ENCODE results near the gene KIF2C.
"Not testable (repeated sequence)": the region's sequence is repeated elsewhere in the genome, so short reads cannot be mapped to it uniquely, and the experiment has no call there.

Gene KIF2C

GRCh38 chr1:44792736-44793502 lies 53.3 kb downstream of the KIF2C start:
- H2AFZ ChIP-seq (ENCODE audit: low read length), result no peak overlapping the region
- H3F3A ChIP-seq (ENCODE audit: insufficient read depth, low read length), result no peaks in the 10 kb centered on the region
- H4K20me1 ChIP-seq (ENCODE audit: insufficient read depth, low read length), result no peaks in the 10 kb centered on the region
- H3K9me3 ChIP-seq (replicated peaks; ENCODE audit: insufficient read depth, low read length), result no peaks in the 10 kb centered on the region
- no peak overlapping the region for H3K27ac ChIP-seq (ENCODE audit: low read length)
- no peak for DNase-seq
- H3K4me3 ChIP-seq (ENCODE audit: low read length), result no peak overlapping the region
- no peaks in the 10 kb centered on the region for H3K4me1 ChIP-seq (ENCODE audit: low read length)
- H3K36me3 ChIP-seq (replicated peaks; ENCODE audit: insufficient read depth, low read length), result no peaks in the 10 kb centered on the region
- H3K27me3 ChIP-seq (replicated peaks; ENCODE audit: insufficient read depth, low read length), result no peaks in the 10 kb centered on the region
- no peaks in the 10 kb centered on the region for H3K79me2 ChIP-seq (ENCODE audit: low read length)
- H3K9me2 ChIP-seq (replicated peaks; ENCODE audit: insufficient read depth, low read length), result no peaks in the 10 kb centered on the region
- H3K4me2 ChIP-seq (ENCODE audit: low read depth, low read length), result no peak overlapping the region
- no peak overlapping the region for H3K9ac ChIP-seq (ENCODE audit: low read length)
- TF ChIP-seq EZH2phosphoT487 (IDR thresholded peaks at IDR 0.05; ENCODE audit: low read length) (no peak), CTCF (IDR thresholded peaks at IDR 0.05; ENCODE audit: low read length) (no peak), EZH2 (optimal IDR thresholded peaks at IDR 0.05; ENCODE audit: low read depth, low read length) (no peak)

- H3K4me1 ChIP-seq (ENCODE audit: low read length); H2AFZ ChIP-seq (ENCODE audit: low read length); DNase-seq: not testable (repeated sequence)
Measured at GRCh38 chr1:44797886-44798285, 58.2 kb downstream of the KIF2C start.

GRCh38 chr1:44798481-44799365 lies 59.1 kb downstream of the KIF2C start:
- Histone ChIP-seq H3K27ac (ENCODE audit: low read length) (no peak overlapping the region), H2AFZ (ENCODE audit: low read length) (peak overlapping the region; percentile 9; the same call in 1 of the 2 replicates), H4K20me1 (ENCODE audit: insufficient read depth, low read length) (no peaks in the 10 kb centered on the region), H3K4me2 (ENCODE audit: low read depth, low read length) (no peak overlapping the region), H3K9ac (ENCODE audit: low read length) (no peak overlapping the region), H3K9me2 (replicated peaks; ENCODE audit: insufficient read depth, low read length) (no peaks in the 10 kb centered on the region), H3K27me3 (replicated peaks; ENCODE audit: insufficient read depth, low read length) (no peaks in the 10 kb centered on the region), H3K4me1 (ENCODE audit: low read length) (peaks cover 4% of the 10 kb centered on the region; the same call in 1 of the 2 replicates), H3K36me3 (replicated peaks; ENCODE audit: insufficient read depth, low read length) (no peaks in the 10 kb centered on the region), H3K9me3 (replicated peaks; ENCODE audit: insufficient read depth, low read length) (no peaks in the 10 kb centered on the region), H3F3A (ENCODE audit: insufficient read depth, low read length) (peaks cover 5% of the 10 kb centered on the region; the same call in 1 of the 2 replicates), H3K4me3 (ENCODE audit: low read length) (no peak overlapping the region), H3K79me2 (ENCODE audit: low read length) (peaks cover 5% of the 10 kb centered on the region; the same call in 1 of the 2 replicates)
- no peak for DNase-seq
- no peak for TF ChIP-seq CTCF (IDR thresholded peaks at IDR 0.05; ENCODE audit: low read length)
- no peak for TF ChIP-seq EZH2 (optimal IDR thresholded peaks at IDR 0.05; ENCODE audit: low read depth, low read length)
- TF ChIP-seq EZH2phosphoT487 (IDR thresholded peaks at IDR 0.05; ENCODE audit: low read length), result no peak

More at GRCh38 chr1:44797886-44798285, 58.2 kb downstream of the KIF2C start:
- not testable (repeated sequence) for H4K20me1 ChIP-seq (ENCODE audit: insufficient read depth, low read length); H3K79me2 ChIP-seq (ENCODE audit: low read length); H3K27ac ChIP-seq (ENCODE audit: low read length); H3K9me3 ChIP-seq (replicated peaks; ENCODE audit: insufficient read depth, low read length); H3K4me3 ChIP-seq (ENCODE audit: low read length); H3K9me2 ChIP-seq (replicated peaks; ENCODE audit: insufficient read depth, low read length); H3K4me2 ChIP-seq (ENCODE audit: low read depth, low read length); H3K9ac ChIP-seq (ENCODE audit: low read length); H3K27me3 ChIP-seq (replicated peaks; ENCODE audit: insufficient read depth, low read length); H3F3A ChIP-seq (ENCODE audit: insufficient read depth, low read length); H3K36me3 ChIP-seq (replicated peaks; ENCODE audit: insufficient read depth, low read length)

Data from MM.1S (cell line).